GM18511 (cell line): ENCODE measurements around the gene DGCR8.

Source experiments
- ATAC-seq: cut with Tn5 transposase; IDR thresholded peaks from one replicate; pipeline ENCODE4 v1.9.1; 2021; ENCODE audit warnings: mild to moderate bottlenecking, moderate library complexity; ENCODE audit not compliant: unreplicated experiment

DGCR8 gene

DNA sequence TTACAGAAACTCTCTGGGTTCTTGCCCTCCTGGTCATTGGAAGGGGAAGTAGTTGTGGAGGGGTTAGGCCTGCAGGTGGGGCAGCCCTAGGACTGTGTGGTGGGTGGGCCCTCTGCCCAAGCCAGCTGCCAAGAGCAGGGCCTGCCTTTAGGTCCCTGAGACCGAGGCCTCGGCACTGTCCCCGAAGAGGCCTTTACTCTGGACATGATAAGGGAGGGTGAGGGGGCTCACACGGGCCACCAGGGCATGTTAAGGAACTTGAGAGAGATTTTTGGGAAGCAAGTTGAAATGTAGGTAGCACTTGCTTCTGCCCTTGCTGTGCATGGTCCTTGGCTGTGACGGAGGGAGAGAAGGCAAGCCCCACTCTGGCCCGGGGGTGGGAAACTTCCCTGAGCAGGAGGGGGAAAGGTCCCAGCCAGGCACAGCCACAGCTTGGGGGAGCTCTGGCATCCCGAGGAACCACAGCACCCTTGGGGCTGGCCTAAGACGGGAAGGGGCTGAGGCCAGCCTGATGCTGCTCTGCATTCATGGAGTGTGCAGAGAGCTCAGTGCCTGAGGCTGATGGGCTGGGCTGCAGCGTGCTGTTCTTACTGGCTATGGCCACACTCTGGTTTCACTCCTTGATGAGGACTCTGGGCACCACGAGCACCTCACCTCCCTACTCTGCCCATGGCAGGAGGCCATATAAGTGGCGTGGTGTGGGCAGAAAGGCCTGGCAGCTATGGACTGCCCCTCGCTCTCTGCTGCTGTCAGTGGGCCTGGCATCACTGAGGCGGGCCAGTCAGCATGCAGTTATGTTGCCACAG, 28.1 kb downstream of the DGCR8 start:
- ATAC-seq: no peak

DNA sequence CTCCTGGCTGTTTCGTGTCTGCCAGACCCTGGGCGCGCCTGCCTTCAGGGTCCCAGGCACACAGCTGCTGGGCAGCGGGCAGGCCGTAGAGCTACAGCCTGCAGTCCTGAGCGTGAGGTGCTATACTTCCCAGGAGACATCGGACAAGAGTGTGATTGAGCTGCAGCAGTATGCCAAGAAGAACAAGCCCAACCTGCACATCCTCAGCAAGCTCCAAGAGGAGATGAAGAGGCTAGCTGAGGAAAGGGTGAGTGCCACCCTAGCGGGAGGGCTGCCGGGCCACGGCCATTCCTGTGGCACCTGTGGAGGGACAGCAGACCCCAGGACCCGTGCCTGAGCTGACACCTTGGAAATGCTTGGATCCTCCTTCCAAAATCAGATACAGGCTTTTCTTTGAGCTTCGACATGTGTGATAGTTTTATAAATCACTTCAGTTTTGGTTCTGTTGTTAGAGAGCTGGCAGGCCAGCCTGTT, 28.8 kb downstream of the DGCR8 start:
- no peak for ATAC-seq

DNA sequence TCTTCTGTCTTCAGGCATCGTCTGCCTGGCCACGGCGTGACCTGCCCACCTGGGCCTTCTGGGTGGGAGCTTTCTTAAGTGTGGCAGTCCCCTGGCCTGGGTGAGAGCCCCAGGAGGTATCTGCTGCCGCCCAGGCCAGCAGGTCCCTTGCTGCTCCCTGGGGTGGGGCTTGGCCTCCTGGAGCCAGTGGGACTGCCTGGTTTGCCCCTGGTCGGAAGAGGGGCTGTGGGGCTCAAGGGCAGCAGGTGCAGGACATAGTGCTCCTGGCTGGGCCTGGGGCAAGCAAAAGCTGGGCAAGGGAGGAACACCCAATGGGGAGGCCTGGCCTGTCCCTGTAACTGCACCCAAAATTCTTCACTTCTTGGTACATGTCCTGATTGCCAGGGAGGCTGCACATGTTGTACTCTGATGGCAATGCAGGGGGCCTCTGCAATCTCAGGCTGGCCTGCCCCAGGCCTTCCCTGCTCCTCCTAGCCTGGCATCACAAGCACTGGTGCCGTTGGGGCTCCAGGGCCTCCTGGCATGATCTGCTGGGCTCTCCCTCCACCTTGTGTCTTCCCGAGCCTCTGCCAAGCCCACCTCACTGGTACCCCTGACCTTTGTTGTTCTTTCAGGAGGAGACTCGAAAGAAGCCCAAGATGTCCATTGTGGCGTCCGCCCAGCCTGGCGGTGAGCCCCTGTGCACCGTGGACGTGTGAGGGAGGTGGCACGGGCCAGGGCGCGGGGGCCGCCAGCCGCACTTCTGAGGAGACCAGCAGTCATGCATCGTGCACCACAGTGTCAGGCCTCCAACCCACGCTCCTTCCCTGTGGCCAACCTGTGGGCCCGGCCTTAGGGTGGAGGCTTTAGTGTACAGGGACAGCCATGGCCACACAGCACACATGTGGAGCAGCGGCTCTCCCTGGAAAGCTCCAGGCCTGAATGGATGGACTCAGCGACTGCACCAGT, 29.6 kb downstream of the DGCR8 start:
- ATAC-seq: no peak

DNA sequence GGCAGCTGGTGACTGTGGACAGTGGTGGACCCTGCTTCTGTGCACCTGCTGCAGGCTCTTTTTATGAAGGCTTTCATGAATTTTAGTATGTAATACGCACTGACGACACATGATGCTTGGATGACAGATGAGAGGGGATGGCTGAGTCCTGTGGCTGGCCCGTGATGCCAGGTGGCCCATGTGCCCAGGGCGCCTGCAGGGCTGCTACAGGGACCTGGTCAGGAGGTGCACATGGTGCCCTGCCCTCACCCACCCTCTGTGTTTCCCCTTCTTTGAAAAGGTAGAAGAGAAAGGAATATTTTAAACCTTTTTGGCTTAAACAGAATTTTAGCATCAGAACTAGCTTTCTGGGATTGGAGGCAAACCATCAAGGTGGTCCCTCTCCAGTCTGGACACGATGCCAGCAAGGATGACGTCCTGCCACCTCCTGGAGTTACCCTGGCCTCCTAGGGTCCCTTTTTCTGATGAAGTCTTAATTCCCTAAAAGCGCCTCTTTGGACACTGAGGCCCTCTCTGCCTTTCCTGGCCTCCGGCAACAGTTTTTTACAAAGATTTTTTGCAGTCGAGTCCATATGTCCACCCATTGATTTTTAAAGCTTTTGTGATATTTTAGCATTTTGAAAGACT, 30.4 kb downstream of the DGCR8 start:
- ATAC-seq: no peak

DNA sequence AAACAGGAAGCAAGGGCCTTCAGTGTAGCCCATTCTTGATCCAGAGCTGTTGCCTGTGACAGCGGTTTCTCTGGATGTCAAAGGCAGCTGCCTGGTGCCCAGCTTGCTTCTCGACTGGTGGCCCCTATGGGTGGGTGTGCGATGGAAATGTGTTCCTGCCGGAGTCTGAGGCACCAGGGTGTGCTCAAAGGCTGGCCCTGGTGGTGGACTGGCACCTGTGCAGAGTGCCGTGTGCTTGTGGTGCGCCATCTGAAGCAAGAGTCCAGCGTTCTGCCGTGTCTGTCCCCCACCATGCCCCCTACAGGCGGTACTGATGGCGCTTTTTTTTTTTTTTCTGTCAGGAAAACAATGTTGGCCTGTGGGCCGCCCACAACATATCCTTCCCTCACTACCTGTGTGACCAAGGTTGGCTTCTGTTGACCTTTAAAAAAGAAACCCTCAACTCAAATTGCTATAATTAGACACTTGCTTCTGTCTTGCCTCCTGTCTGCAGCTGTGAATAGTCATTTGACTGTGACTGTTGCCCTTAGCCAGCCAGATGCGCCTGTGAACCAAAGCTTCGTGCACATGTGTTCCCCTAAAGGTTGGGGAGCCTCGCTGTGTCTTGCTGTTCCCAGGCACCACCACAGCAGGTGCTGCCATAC, 31.1 kb downstream of the DGCR8 start:
- ATAC-seq: no peak

DNA sequence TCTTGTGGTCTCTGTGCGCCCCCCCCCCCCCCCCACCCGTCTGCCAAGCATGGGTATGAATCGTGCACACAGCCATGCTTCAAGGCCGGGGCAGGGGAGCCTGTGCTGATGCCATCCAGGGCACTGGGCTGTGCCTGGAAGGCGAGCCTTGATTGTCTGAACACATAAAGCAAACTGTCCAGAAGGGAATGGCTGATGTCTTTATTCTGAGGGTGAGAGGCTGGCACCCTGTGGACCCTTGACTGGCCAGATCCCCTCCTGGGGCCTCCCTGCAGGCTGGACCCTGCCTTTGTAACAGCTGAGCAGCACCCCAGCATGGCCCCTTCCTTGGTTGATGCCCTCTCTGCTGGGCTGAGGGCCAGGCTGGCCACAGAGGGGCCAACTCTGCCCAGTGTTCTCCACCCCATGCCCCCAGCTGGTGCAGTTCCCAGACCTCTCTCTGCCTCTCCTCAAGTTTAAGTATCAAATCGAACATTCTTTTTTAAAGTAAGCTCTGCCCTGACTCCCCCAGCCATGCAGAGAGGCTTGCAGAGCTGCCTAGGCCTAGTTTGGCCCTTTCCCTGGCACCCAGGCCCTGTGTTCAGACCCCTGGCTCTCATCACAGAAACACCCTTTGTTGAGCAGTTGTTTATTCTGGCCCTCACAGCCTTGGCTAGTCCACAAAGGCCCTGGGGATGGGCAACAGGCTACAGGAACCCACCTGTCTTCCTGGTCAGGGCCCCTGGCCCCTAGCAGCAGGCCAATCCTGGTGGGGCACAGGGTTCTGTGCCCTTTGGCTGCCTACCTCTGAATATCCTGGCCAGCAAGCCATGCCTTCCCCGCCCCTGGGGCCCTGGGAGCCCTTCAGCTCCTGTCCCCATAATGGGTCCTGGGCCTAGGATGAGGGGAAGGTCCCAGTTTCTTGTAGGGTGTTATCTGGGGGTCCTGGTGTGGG, 31.9 kb downstream of the DGCR8 start:
- ATAC-seq: no peak

DNA sequence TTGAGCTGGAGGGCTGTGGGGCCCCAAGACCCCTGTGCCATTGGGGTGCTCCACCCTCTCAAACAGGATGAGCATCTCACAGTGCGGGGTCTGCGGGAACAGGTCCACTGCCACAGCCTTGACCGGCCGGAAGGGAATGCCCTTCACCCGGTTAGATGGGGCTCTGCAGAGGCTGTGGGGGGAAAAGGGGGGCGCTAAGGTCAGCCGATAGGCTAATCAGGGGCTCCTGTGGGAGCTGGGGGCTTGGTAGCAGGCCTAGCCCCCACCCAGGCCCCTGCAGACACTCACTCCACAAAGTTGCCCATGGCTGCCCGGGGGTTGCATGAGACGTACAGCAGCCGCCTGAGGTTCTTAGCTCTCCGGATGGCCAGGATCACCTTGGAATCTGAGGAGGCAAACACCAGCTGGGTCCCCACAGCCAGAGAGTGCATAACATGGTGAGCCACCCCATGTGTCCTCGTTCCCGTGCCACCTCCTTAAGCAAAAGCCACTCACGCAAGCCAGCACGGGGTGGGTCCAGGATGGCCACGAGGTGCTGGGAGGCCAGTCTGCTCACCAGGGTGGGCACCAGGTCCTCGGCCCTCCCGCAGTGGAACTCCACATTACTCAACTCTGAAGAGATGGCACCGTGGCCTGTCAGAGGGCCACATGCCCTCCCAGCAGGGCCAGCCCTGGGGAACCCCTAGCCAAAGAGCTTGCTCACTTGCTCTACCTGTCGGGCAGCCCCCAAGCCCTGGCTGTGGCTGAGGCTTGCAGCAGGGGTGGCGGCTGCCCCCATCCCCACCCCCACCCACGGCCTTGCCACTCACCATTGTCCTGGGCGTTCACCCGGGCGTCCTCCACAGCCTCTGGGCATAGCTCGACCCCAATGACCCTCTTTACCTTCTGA, 32.8 kb downstream of the DGCR8 start:
- ATAC-seq: no peak

DNA sequence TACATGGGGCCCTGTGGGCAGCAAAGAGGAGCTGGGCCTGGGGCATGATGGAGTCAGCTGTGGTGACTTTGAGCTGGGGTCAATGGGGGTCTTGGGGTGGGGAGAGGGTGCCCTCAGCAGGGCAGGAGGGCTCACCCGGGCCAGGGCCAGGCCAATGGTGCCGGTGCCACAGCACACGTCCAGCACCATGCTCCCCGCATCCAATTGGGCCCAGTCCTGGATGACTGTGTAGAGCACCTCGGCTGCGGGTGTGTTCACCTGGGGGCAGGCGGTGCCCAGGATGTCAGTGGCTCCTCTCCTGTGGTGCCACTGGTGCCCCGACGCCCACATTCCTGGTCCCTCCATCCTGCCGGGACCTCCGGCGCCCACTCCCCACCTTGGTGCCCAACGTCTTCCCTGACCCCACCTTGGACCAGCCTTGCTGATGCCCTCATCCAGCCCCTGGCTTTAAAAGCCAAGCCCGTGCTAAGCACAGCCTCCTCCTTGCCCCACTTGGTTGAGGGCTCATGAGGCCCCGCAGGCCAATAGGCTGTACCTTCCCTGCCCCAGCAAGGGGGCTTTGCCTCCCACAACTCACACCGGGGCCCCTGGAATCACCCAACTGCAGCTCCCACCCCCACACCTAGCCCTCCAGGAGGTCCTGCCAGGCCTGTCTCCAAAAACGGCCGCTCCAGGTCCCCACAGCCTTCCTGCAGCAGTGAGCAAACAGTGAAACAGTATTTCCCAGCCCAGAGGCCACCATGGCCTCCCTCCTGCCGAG, 33.7 kb downstream of the DGCR8 start:
- no peak for ATAC-seq

DNA sequence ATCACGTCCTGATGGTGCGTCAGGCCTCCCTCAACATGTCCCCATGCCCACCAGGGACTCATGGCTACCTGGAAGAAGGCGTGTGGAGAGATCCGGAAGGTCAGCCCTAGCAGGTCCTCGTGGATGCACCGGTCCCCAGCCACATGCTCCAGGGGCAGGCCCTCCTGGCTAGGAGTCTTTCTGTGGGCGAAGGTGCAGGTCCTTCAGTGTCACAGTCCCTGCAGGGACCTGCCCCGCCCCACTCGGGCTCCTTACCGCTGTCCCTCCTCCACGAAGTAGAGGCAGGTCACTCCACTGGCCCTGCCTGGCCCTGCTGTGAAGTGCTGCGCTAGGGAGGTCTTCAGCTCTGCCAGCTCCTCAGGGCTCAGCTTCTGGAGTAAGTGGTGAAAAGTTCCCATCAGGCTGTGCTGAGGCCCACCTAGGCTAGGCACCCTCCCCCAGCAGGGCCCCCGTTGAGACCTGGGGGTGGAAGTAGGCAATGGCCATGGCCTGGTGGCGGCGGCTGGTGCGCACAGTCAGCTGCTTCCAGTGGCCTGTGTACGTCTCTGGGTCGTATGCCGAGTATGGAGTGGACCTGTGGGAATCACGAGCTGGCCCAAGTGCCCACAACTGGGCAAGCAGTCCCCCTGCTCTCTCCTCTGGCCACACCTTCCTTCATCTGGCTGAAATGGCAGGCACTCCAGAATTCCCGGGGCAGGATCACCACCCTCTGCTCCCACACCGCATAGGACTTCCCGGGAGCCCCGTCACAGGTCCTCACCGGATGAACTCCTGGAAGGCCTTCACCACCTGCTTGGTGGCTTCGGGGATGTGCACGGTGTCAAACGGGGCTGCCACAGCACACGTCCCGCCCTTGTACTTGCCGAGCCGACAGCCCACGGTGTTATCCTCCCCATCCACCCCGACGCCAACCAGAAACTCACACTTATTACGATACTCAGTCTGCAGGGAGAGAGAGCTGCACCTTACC, 34.8 kb downstream of the DGCR8 start:
- no peak for ATAC-seq

GRCh38 chr22:20115691-20116375, 35.8 kb downstream of the DGCR8 start, which contains the start of gene RANBP1:
Gene RANBP1 (plus strand): TSS chr22:20116104. CDS start chr22:20116185, 81 bp downstream.
- no peak for ATAC-seq

- ATAC-seq: no peak
Measured at GRCh38 chr22:20116376-20116950, 36.4 kb downstream of the DGCR8 start.

GRCh38 chr22:20116951-20117632, 37.1 kb downstream of the DGCR8 start, which contains the start of gene TRMT2A:
Gene TRMT2A (minus strand): TSS chr22:20117226. CDS start chr22:20116906, 320 bp downstream.
- ATAC-seq: peak; percentile 82

DNA sequence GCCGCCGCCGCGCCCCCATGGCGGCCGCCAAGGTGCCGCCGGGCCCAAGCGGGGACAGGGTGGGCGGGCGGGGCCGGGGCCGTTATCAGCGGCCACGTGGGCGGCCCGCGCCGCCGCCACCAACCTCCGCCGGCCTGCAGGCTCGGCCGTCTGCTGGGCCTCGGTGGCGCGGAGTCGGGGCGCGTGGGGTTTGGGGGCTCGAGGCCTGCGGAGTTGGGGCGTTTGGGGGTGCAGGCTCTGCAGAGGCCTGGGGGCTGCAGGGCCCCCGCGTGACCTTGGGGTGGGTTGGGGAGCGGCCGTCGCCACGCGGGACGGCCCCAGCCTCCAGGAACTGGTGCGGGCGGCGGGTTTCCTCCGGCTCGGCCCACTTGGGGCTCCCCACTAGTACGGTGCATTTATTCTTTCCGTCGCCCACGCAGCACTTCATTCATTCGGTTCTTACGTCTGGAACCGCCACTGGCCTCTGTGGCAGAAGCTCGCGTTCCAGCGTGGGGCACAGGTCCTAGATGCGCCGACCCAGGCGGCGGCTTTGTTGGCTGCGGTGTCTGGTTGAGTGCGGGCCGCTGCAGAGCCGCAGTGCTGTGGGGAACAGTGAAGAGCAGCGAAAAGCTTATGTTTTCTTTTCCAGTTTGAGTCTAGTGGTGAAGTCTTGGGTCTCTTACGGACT, 37.7 kb downstream of the DGCR8 start:
- peak; percentile 36 for ATAC-seq

GRCh38 chr22:20118300-20119020, 38.4 kb downstream of the DGCR8 start:
- ATAC-seq: no peak
